DND-41 (cell line): ENCODE data around the gene SLC35F3.

ENCODE experiments used
- ATAC-seq: fragments of 200-7000 bp; cut with Tn5 transposase; 3 replicates; pipeline ENCODE4 v1.9.1; 2021; ENCODE audit warnings: low read depth; ENCODE audit not compliant: insufficient read depth
- DNase-seq: peaks from one replicate; pipeline ENCODE4 v3.0.0-alpha.2; 2020
- H2AFZ ChIP-seq: 2 replicates; pipeline ENCODE4 v1.6.0; 2012; ENCODE audit warnings: low read depth, low read length
- H3K27ac ChIP-seq: 2 replicates; pipeline ENCODE4 v1.5.1; 2012; ENCODE audit warnings: low read length, inconsistent platforms
- H3K27me3 ChIP-seq: fragments of 200-600 bp; sonication (generic); 2 replicates; pipeline ENCODE4 v1.6.0; 2012; ENCODE audit warnings: low read length, mild to moderate bottlenecking, inconsistent platforms; ENCODE audit not compliant: insufficient read depth, poor library complexity
- H3K36me3 ChIP-seq: 2 replicates; pipeline ENCODE4 v1.5.1; 2012; ENCODE audit warnings: low read length, inconsistent platforms; ENCODE audit not compliant: insufficient read depth
- H3K4me1 ChIP-seq: 2 replicates; pipeline ENCODE4 v1.5.1; 2012; ENCODE audit warnings: mild to moderate bottlenecking, low read length; ENCODE audit not compliant: insufficient read depth
- H3K4me2 ChIP-seq: 2 replicates; pipeline ENCODE4 v1.6.0; 2012; ENCODE audit warnings: mild to moderate bottlenecking, moderate library complexity, low read length, inconsistent platforms; ENCODE audit not compliant: insufficient read depth
- H3K4me3 ChIP-seq, 2 experiments: fragments of 200-600 bp in 1 of 2; shearing (Covaris generic) in 1 of 2; 2 replicates each; pipeline ENCODE4 v1.5.1; 2012 to 2016; ENCODE audit warnings: inconsistent platforms in 2 of 2, low read length in 2 of 2, mild to moderate bottlenecking in 2 of 2, low read depth in 1 of 2, moderate library complexity in 1 of 2
- H3K79me2 ChIP-seq: 2 replicates; pipeline ENCODE4 v1.6.0; 2012; ENCODE audit warnings: low read length, inconsistent platforms; ENCODE audit not compliant: insufficient read depth
- H3K9ac ChIP-seq: 2 replicates; pipeline ENCODE4 v1.6.0; 2012; ENCODE audit warnings: low read depth, mild to moderate bottlenecking, inconsistent platforms, low read length, moderate library complexity
- H3K9me3 ChIP-seq: 2 replicates; pipeline ENCODE4 v1.5.1; 2012; ENCODE audit warnings: low read length, moderate library complexity, mild to moderate bottlenecking, inconsistent platforms; ENCODE audit not compliant: insufficient read depth, severe bottlenecking
- H4K20me1 ChIP-seq: 2 replicates; pipeline ENCODE4 v1.6.0; 2012; ENCODE audit warnings: low read length; ENCODE audit not compliant: insufficient read depth
- CTCF ChIP-seq: IDR thresholded peaks from 2 replicates; pipeline ENCODE4 v1.5.1; 2012; ENCODE audit warnings: borderline replicate concordance, low read length, moderate library complexity, mild to moderate bottlenecking; ENCODE audit not compliant: poor library complexity, severe bottlenecking; ENCODE audit errors: extremely low read depth
- EZH2 ChIP-seq: IDR thresholded peaks from 3 replicates; pipeline ENCODE4 v1.6.1; 2012; ENCODE audit warnings: borderline replicate concordance, low read depth, mild to moderate bottlenecking, moderate library complexity, low read length, inconsistent platforms; ENCODE audit not compliant: severe bottlenecking

The SLC35F3 gene

GRCh38 chr1:234102583-234102982, 198.1 kb downstream of the SLC35F3 start:
- DNase-seq = no peak
- no peak overlapping the region for H2AFZ ChIP-seq
- H3K9ac ChIP-seq = no peak overlapping the region
- no peaks in the 10 kb centered on the region for H3K79me2 ChIP-seq
- no peak for TF ChIP-seq EZH2
- no peak for TF ChIP-seq CTCF
- no peak overlapping the region for H3K4me2 ChIP-seq
- no peaks in the 10 kb centered on the region for H4K20me1 ChIP-seq
- H3K4me1 ChIP-seq = no peaks in the 10 kb centered on the region
- no peaks in the 10 kb centered on the region for H3K36me3 ChIP-seq
- H3K27ac ChIP-seq = no peak overlapping the region
- H3K9me3 ChIP-seq = peaks cover 2% of the 10 kb centered on the region
- no peaks in the 10 kb centered on the region for H3K27me3 ChIP-seq
- H3K4me3 ChIP-seq = no peak overlapping the region
- ATAC-seq = no peak

GRCh38 chr1:234103198-234103597, 198.7 kb downstream of the SLC35F3 start:
- DNase-seq = no peak
- Histone ChIP-seq H3K36me3 (no peaks in the 10 kb centered on the region), H3K79me2 (no peaks in the 10 kb centered on the region), H3K9me3 (peaks cover 2% of the 10 kb centered on the region), H4K20me1 (no peaks in the 10 kb centered on the region), H2AFZ (no peak overlapping the region), H3K4me3 (no peak overlapping the region), H3K9ac (no peak overlapping the region), H3K27me3 (no peaks in the 10 kb centered on the region), H3K4me2 (no peak overlapping the region), H3K4me1 (no peaks in the 10 kb centered on the region), H3K27ac (no peak overlapping the region)
- no peak for ATAC-seq
- TF ChIP-seq EZH2 = no peak
- TF ChIP-seq CTCF = no peak

GRCh38 chr1:234106032-234106431, 201.6 kb downstream of the SLC35F3 start:
- Histone ChIP-seq H3K4me3 (no peak overlapping the region), H3K27ac (no peak overlapping the region), H3K79me2 (no peaks in the 10 kb centered on the region), H3K27me3 (peaks cover 4% of the 10 kb centered on the region), H3K36me3 (no peaks in the 10 kb centered on the region), H4K20me1 (no peaks in the 10 kb centered on the region), H3K4me2 (no peak overlapping the region), H3K9ac (no peak overlapping the region), H3K4me1 (no peaks in the 10 kb centered on the region), H3K9me3 (no peaks in the 10 kb centered on the region), H2AFZ (no peak overlapping the region)
- no peak for ATAC-seq
- no peak for TF ChIP-seq CTCF
- no peak for TF ChIP-seq EZH2
- DNase-seq = no peak
